Lower leg skin (tissue), 4 donors: ENCODE data around the gene IRS1. TPM values are rescaled to one million over a fixed set of nuclear protein-coding genes. Genes with fewer than 3 reads are reported as not detected.

Experiments used
- DNase-seq, 2 donors: peaks; one replicate each; pipeline ENCODE4 v3.0.0-alpha.2; 2019; ENCODE audit warnings: low spot score in 2 of 2
- H3K4me3 ChIP-seq: fragments of 200-600 bp; sonication (generic); 2 replicates; pipeline ENCODE4 v1.5.1; 2017; ENCODE audit warnings: mild to moderate bottlenecking, low read depth; ENCODE audit not compliant: poor library complexity, severe bottlenecking
- CTCF ChIP-seq, 3 donors: fragments of 450-650 bp; IDR thresholded peaks; one replicate each; pipeline ENCODE4 v1.5.1; 2016; ENCODE audit warnings: antibody characterized with exemption in 3 of 3, mild to moderate bottlenecking in 3 of 3, moderate library complexity in 2 of 3
- POLR2A ChIP-seq, 2 donors: fragments of 450-650 bp; IDR thresholded peaks; one replicate each; pipeline ENCODE4 v1.6.1; 2016 to 2017; ENCODE audit warnings: antibody characterized with exemption in 2 of 2, mild to moderate bottlenecking in 1 of 2, moderate library complexity in 1 of 2
- WGBS, 2 donors: methylation state at CpG; one replicate each; pipeline ENCODE4 v1.1.5; 2018; 5-methylcytosine and 5-hydroxymethylcytosine counted together
- intact Hi-C: fragments of 100-400 bp; cut with DNase I; formaldehyde crosslinking; loops from one replicate; pipeline ENCODE4 v1.15.0; 2023; ENCODE audit warnings: low total_unique reads
- total RNA-seq, 4 donors: library from RNA; depleted of rRNA; stranded (reverse); fragments of >200 nt; gene quantifications; one replicate each; pipeline ENCODE4 v1.1.0, GENCODE V29; 2016

The IRS1 gene
- total RNA-seq, 4 donors from 2014 or later = 16.9 to 55.0 (median 25.4) TPM

- intact Hi-C loops = no loop called here
- no peak overlapping the region for H3K4me3 ChIP-seq
- WGBS, 2 donors = 54 to 56% methylated on average over 3 of the region's 3 CpGs
- TF ChIP-seq CTCF (IDR thresholded peaks at IDR 0.05) = no peak
- DNase-seq = no peak
These were observed 27.0 kb downstream of the IRS1 start for GRCh38 chr2:226772389-226773179.

DNA sequence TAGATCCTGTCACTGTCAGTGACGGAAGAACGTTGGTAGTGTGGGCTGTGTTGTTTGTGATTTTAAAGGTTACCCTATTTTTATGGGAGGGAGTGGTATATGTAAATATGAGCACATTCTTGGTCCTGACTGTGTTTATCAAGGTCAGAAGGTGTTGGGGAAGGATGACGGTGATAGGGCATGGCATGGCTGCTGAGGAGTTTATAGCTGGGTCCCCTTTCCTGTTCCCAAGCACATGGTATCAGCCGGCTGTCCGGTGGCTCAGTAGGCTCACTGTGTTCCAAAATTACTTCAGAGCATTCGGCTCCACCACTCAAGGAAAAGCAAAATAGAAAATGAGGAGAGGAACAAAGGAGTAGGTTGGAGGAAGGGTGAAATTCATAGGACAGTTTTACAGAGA is 28.6 kb downstream of the IRS1 start:
- no peak overlapping the region for H3K4me3 ChIP-seq
- intact Hi-C loops = no loop called here
- no peak for DNase-seq
- TF ChIP-seq CTCF (IDR thresholded peaks at IDR 0.05) (no peak), POLR2A (IDR thresholded peaks at IDR 0.05) (no peak)
- 76 to 80% methylated on average over 6 of the region's 6 CpGs for WGBS, 2 donors

DNA sequence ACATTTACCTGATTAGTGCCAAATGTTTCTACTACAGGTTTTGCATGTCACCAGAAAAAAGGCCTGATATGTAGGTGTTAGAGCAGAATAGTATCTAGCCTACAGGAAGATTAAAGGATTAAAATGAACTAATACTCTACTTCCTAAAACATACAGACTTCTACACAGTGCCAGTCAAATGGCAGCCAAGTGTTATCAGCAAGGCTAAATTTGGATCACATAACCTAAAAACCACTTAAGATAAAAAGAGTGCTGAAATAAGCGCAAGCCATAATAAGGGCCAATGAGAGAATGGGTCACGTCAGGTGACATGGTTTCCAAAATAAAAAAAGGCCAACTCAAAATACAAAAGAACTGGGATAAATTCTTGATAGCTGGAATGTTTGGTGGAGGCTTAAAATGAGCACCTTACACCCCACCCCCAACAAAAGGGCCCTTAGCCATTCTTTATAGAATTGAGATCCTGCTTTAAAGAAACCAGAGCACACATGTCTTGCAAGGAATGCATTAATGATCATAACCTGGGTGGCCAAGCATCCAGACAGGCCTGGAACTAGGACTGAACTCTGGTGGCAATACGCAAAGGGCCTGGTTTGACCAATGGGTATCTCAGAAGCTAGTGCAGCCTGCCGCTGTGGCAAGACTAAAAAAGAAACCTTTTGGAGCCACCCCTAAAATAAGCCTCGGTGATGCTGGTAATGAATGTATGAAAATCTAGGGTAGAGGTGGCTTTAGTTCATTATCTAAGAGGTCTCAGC is 32.4 kb downstream of the IRS1 start:
- no peak for DNase-seq
- 87 to 91% methylated on average over 5 of the region's 5 CpGs for WGBS, 2 donors
- TF ChIP-seq CTCF (IDR thresholded peaks at IDR 0.05) (no peak), POLR2A (IDR thresholded peaks at IDR 0.05) (no peak)
- intact Hi-C loops = no loop called here
- H3K4me3 ChIP-seq = no peak overlapping the region

GRCh38 chr2:226766352-226767055 is 33.1 kb downstream of the IRS1 start:
- TF ChIP-seq POLR2A (IDR thresholded peaks at IDR 0.05) = no peak
- TF ChIP-seq CTCF (IDR thresholded peaks at IDR 0.05) = no peak
- no peak overlapping the region for H3K4me3 ChIP-seq
- DNase-seq = no peak
- intact Hi-C loops = no loop called here
- 92 to 97% methylated on average over 5 of the region's 5 CpGs for WGBS, 2 donors

GRCh38 chr2:226763320-226763719 is 36.3 kb downstream of the IRS1 start:
- TF ChIP-seq POLR2A (IDR thresholded peaks at IDR 0.05) (no peak), CTCF (IDR thresholded peaks at IDR 0.05) (no peak)
- intact Hi-C loops = no loop called here
- WGBS, 2 donors = 58 to 89% methylated on average over 3 of the region's 3 CpGs
- DNase-seq = no peak
- no peak overlapping the region for H3K4me3 ChIP-seq
